GM19463 (cell line): ENCODE data around the gene CSRNP3.
"Not testable (repeated sequence)": the region's sequence is repeated elsewhere in the genome, so short reads cannot be mapped to it uniquely, and the experiment has no call there.

ENCODE experiments used
- ATAC-seq: cut with Tn5 transposase; IDR thresholded peaks from one replicate; pipeline ENCODE4 v1.9.1; 2021; ENCODE audit warnings: mild to moderate bottlenecking, moderate library complexity; ENCODE audit not compliant: unreplicated experiment

The CSRNP3 gene

DNA sequence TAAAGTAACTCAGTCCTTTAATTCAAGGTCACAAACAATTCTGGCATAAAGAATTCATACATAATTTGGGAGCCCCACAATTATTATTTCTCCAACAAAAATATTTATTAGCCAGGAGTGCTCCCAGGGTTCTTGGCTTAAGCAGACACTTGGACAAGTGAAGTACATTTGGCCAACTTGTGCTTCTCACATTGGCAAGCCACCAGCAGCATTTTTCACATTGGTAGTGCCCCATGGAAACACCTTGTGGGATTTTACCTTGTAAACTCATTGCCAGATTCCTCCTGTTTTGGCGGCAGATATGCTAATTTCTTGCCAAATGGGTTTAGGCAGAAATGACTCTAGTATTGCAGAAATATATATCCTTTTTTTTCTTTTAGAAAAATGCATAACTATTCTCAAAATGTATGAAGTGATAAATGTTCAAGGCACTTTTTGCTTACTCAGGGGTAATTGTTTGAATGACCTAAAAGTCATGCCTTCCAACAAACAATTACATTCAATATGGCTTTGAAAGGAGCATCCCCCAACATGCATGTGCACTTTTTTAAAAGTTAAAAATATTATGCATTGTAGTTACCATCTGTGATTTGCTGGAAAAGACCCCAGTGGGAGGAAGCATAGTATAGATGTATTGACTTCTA, 113.5 kb downstream of the CSRNP3 start:
- no peak for ATAC-seq

GRCh38 chr2:165584126-165584654, 114.7 kb downstream of the CSRNP3 start:
- ATAC-seq = no peak

GRCh38 chr2:165586019-165586418, 116.5 kb downstream of the CSRNP3 start:
- no peak for ATAC-seq

DNA sequence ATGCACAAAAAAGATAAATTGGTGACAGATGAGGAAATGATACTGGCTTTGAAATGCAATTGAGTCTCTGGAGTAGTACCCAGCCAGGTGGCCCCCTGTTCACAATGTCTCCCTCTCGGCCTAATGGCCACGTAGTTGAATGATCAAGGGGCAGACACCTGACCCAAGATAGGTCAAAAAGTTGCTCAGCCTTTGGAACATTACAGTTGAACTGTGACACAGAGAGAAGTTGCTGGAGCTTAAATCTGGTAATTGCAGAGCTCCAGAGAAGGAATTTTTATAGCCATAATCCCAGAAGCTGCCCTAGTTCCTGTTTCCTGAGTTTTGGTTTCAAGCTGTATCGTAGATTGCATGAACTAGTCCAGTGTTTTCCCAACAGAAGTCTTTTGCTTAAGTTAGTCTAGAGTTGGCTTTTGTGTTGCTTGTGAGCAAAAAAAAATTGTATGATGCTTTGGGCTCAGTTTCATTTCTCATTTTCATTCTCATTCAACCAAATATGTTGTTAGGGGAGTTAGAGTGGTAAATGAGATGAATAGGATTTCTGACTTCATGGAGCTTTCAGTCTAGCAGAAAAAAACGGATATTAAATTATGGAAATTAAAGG, 117.9 kb downstream of the CSRNP3 start:
- ATAC-seq = peak; percentile 80

DNA sequence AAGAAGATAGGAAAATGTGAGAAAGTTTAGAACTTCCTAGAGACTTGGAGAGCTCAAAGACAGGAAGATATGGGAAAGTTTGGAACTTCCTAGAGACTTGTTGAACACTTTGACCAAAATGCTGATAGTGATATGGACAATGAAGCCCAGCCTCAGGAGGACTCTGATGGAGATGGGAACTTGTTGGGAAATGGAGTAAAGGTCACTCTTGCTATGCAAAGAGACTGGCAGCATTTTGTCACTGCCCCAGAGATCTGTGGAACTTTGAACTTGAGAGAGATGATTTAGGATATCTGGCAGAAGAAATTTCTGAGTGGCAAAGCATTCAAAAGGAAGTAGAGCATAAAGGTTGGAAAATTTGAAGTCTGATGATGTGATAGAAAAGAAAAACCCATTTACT, 121.5 kb downstream of the CSRNP3 start:
- ATAC-seq = not testable (repeated sequence)

DNA sequence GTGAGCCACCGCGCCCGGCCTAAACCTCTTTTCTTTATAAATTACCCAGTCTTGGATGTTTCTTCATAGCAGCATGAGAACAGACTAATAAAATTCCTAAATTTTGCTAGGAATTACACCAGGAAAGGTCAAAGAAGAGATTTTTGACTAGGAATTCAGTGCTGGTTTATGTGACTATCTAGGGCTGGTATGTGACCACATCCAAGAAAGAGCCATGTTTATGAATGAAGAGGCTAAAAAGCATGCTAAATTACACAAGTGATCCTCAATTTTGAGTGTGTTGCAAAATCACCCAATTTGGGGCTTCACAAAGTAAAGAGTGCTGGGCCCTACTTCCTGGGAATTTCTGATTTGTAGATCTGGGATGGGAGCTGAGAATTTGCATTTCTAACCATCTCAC, 123.6 kb downstream of the CSRNP3 start:
- no peak for ATAC-seq

- ATAC-seq = peak; percentile 59
Measured at GRCh38 chr2:165594231-165594934, 124.9 kb downstream of the CSRNP3 start.

DNA sequence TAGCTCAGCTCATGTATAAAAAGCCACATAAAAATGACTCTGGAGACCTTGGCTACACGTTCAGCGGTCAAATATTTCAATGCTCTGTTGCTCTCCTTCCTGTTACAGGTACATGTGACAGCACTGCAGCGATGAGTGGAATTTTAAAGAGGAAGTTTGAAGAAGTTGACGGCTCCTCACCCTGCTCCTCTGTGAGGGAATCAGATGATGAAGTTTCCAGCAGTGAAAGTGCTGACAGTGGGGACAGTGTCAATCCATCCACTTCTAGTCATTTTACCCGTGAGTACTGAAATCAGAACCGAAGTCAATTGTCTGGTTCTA, 125.4 kb downstream of the CSRNP3 start:
- ATAC-seq = peak; percentile 74

GRCh38 chr2:165596788-165597187, 127.3 kb downstream of the CSRNP3 start:
- no peak for ATAC-seq

GRCh38 chr2:165601065-165601830, 131.8 kb downstream of the CSRNP3 start:
- no peak for ATAC-seq

DNA sequence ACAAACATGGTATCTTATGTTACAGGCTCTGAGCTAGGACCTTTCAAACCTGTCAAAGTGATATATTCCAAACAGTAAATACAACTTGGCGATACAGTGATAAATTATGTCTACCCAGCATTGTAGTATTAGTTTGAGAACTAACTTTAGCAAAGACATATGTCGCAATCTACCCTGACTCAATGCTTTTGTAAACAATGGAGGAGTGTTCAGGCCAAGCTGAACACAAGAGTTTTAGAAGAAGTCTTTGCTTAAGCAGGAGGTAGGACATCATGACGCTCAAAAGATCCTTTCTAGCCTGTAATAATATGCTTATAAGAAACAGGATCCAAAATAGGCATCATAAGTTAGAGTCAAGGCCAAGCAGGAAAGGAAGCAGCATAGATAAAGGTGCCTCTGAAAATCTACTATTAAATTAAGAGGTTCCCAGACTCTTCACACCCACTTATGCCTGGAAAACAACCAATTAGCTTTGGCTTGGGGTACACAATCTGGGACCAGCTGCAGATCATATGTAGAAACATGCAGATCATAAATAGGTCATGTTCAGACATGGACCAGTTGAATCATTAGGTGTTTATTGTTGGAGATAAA, 132.5 kb downstream of the CSRNP3 start:
- no peak for ATAC-seq

DNA sequence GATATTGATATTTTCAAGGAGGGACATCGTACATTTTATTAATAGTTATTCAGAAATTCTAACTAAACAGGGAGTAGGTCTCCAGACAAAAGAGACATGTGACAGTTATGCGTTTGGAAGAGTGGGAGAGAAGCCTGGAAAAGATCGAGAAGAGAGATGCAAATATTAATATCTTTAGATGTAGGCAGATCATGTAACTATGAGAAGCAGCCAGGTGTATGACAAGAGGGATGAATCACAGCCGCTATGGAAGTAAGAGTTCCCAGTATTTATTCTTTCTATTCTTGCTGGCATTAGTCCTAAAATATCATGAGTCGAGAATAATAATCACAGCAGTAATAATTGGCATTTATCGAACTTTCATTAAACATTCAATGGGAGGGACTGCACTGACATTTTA, 140.2 kb downstream of the CSRNP3 start:
- no peak for ATAC-seq

DNA sequence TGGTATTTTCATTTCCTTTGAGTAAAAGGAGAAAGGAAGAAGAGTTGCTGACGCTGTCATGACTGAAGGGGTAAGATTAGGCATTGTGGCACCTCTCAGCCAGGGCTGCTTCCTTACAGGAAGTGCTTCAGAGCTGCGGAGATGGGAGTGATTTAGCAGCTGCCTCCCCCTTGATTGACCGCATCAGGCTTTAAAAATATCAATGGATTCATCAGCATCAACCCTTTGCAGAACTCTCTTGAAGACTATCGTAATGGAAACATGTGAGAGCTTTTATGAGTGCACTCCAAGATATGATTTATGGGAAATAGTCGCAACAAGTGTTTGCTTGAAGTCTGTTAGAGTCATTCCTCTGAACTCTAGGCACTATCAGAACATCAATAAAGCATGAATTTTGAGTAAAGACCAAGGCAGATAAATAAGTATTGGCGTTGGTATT, 141.1 kb downstream of the CSRNP3 start:
- peak; percentile 70 for ATAC-seq

GRCh38 chr2:165617741-165618481, 148.4 kb downstream of the CSRNP3 start:
- ATAC-seq = no peak

GRCh38 chr2:165618806-165619205, 149.3 kb downstream of the CSRNP3 start:
- ATAC-seq = no peak

- no peak for ATAC-seq
Measured at GRCh38 chr2:165621086-165621560, 151.6 kb downstream of the CSRNP3 start.

GRCh38 chr2:165623161-165623560, 153.7 kb downstream of the CSRNP3 start:
- no peak for ATAC-seq

DNA sequence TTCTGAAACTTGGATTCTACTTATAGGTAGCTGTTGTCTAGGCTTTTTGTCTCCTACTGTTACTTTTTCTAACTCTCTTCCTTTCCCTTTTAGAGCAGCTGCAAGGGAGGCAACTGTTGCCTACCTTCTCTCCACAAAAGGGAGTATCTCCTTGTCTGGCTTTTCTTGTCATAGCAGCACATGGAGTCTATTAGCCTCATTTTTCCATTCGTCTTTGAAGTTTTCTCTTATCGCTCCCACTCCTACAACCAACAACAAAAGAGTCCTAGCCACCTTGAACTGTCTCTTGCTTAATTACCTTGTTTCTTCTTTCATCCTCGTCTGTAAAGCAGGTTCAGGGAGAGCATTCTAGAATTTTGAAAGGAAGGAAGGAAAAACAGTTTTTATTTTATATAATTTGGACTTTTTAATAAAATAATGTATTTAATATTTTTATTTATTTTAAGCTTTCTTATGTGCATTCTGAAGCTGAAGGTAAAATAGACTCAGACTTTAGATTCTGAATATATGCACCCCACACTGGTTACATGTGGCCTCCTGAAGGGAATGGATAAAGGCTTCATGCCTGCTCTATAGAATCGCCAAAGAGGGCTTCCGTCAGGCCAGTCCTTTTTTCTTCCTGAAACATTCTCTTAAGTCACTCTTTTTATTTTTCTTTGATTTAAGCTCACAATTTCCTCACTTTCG, 154.4 kb downstream of the CSRNP3 start:
- no peak for ATAC-seq

GRCh38 chr2:165624470-165624800, 154.9 kb downstream of the CSRNP3 start:
- no peak for ATAC-seq

DNA sequence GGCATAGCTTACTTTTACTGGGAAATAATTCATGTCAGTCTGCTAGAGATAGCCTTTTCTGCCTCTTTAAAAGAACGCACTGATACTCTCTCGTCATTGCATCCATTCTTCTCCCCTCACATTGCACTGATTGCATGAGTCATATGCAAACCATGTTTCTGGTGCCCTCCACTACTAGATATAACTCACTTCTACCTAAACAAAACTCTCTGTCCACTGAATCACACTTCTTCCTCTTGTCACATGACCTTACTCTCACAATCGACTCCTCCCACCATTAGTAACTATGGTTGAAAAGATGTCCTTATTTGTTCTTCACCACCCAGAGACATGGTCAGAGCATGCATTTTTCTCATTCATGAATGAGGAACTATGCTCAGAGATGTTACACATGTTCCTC, 158.0 kb downstream of the CSRNP3 start:
- ATAC-seq = peak; percentile 65
